ENCODE measurements around the gene MAP7.

DNA sequence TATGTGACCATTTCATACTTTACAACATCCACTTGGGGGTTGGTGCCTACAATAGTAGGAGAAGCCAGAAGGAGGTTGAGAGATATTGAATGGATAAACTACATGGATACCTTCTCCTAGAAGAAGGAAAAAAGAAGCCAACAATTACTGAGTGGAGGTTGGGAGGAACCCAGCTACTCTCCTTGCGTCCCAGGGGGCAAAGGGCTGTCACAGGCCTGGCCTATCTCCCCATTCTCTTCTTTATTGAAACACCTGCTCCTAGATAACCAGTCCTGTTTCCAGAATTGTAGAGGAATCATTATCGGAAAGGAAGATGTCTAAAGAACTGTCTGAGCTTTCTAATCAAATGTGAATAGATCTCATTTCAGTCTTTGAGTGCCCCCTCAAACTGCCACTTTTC, 115.1 kb downstream of the MAP7 start:
- TF ChIP-seq EZH2phosphoT487 (IDR thresholded peaks at IDR 0.05; ENCODE audit: insufficient read depth, low read depth) (no peak), EZH2 (IDR thresholded peaks at IDR 0.05; ENCODE audit: insufficient read depth, poor library complexity, severe bottlenecking) (no peak)

All from GM23248 (cell line).